Thyroid gland (tissue), 4 donors: ENCODE measurements around the gene FOXP1. TPM values are rescaled to one million over a fixed set of nuclear protein-coding genes. Genes with fewer than 3 reads are reported as not detected.
A peak's percentile ranks its signal among the peaks of the same experiment; 100 is the strongest.

Experiments used
- DNase-seq, 2 donors: peaks; one replicate each; pipeline ENCODE4 v3.0.0-alpha.2; 2019
- H3K27ac ChIP-seq, 3 donors: fragments of 200-600 bp; sonication (generic); 1 replicate in 2 of 3; 2 replicates in 1 of 3; pipeline ENCODE4 v1.5.1; 2016 to 2019; ENCODE audit warnings: mild to moderate bottlenecking in 1 of 3, moderate library complexity in 1 of 3
- H3K27me3 ChIP-seq: fragments of 200-600 bp; sonication (generic); one replicate; pipeline ENCODE4 v1.5.1; 2019
- H3K36me3 ChIP-seq, 2 donors: fragments of 200-600 bp; sonication (generic); one replicate each; pipeline ENCODE4 v1.5.1; 2016 to 2019
- H3K4me1 ChIP-seq, 2 donors: fragments of 200-600 bp; sonication (generic); one replicate each; pipeline ENCODE4 v1.5.1; 2017 to 2019
- H3K4me3 ChIP-seq, 3 donors: fragments of 200-600 bp; sonication (generic); replicated peaks in 1 of 3; 1 replicate in 2 of 3; 2 replicates in 1 of 3; pipeline ENCODE4 v1.5.1; 2016; ENCODE audit warnings: mild to moderate bottlenecking in 1 of 3
- H3K9me3 ChIP-seq: fragments of 200-600 bp; sonication (generic); one replicate; pipeline ENCODE4 v1.5.1; 2017
- CTCF ChIP-seq, 6 experiments: fragments of 200-600 bp in 3 of 6; fragments of 450-650 bp in 3 of 6; sonication (generic) in 3 of 6; IDR thresholded peaks; one replicate each; pipeline ENCODE4 v1.5.1; 2016 to 2019; ENCODE audit warnings: antibody characterized with exemption in 6 of 6, mild to moderate bottlenecking in 2 of 6, inconsistent platforms in 1 of 6, moderate library complexity in 1 of 6
- POLR2A ChIP-seq, 2 donors: fragments of 450-650 bp; IDR thresholded peaks; one replicate each; pipeline ENCODE4 v1.6.1; 2017; ENCODE audit warnings: antibody characterized with exemption in 2 of 2, mild to moderate bottlenecking in 2 of 2, moderate library complexity in 1 of 2
- WGBS, 2 donors: methylation state at CpG; one replicate each; pipeline ENCODE4 v1.1.5; 2017; 5-methylcytosine and 5-hydroxymethylcytosine counted together
- intact Hi-C: fragments of 100-400 bp; cut with DNase I; formaldehyde crosslinking; loops from one replicate; pipeline ENCODE4 v1.15.1; 2023
- total RNA-seq, 4 donors: library from RNA; depleted of rRNA; stranded (reverse); fragments of >200 nt; gene quantifications; one replicate each; pipeline ENCODE4 v1.2.3, GENCODE V29; 2016

FOXP1 gene
- total RNA-seq, 4 donors from 2014 or later, result 111 to 187 (median 141) TPM

- no peak overlapping the region for H3K4me3 ChIP-seq
- H3K27ac ChIP-seq, result no peak overlapping the region
- H3K27me3 ChIP-seq, result no peaks in the 10 kb centered on the region
- WGBS, 2 donors, result 99 to 100% methylated on average over 2 of the region's 2 CpGs
- H3K9me3 ChIP-seq, result no peaks in the 10 kb centered on the region
- intact Hi-C loops, result loop anchor here (10.0 kb wide), 1 partner anchor 91 kb away; no protein-coding TSS in a partner anchor
- TF ChIP-seq POLR2A (IDR thresholded peaks at IDR 0.05), result no peak
- no peak for DNase-seq
- no peaks in the 10 kb centered on the region for H3K36me3 ChIP-seq
- H3K4me1 ChIP-seq, result peaks cover 0 to 6% of the 10 kb centered on the region in 2 donors
Observed at GRCh38 chr3:71313844-71314243, 269.7 kb downstream of the FOXP1 start.

GRCh38 chr3:71312461-71312860 is 271.1 kb downstream of the FOXP1 start:
- TF ChIP-seq CTCF (IDR thresholded peaks at IDR 0.05) (no peak), POLR2A (IDR thresholded peaks at IDR 0.05) (no peak)
- no peaks in the 10 kb centered on the region for H3K27me3 ChIP-seq
- H3K27ac ChIP-seq, result peak overlapping the region in 1 of 3 donors; percentile 33
- intact Hi-C loops, result loop anchor here (10.0 kb wide), 1 partner anchor 92 kb away; no protein-coding TSS in a partner anchor
- H3K4me1 ChIP-seq, result peaks cover 0 to 6% of the 10 kb centered on the region in 2 donors
- H3K4me3 ChIP-seq, result no peak overlapping the region
- H3K36me3 ChIP-seq, result no peaks in the 10 kb centered on the region
- WGBS, 2 donors, result 91 to 93% methylated on average over 5 of the region's 5 CpGs
- H3K9me3 ChIP-seq, result no peaks in the 10 kb centered on the region
- no peak for DNase-seq

- TF ChIP-seq POLR2A (IDR thresholded peaks at IDR 0.05), result no peak
- no peak for TF ChIP-seq CTCF (IDR thresholded peaks at IDR 0.05)
- Histone ChIP-seq H3K36me3 (no peaks in the 10 kb centered on the region), H3K4me3 (no peak overlapping the region), H3K9me3 (no peaks in the 10 kb centered on the region), H3K4me1 (peaks cover 0 to 6% of the 10 kb centered on the region in 2 donors), H3K27me3 (no peaks in the 10 kb centered on the region), H3K27ac (no peak overlapping the region)
- WGBS, 2 donors, result 90% methylated on average over 3 of the region's 3 CpGs
- intact Hi-C loops, result loop anchor here (10.0 kb wide), 1 partner anchor 93 kb away; no protein-coding TSS in a partner anchor
- peak in 1 of 2 donors; percentile 6 for DNase-seq
Observed at GRCh38 chr3:71311661-71312046, 271.9 kb downstream of the FOXP1 start.

GRCh38 chr3:71310980-71311660 is 272.4 kb downstream of the FOXP1 start:
- Histone ChIP-seq H3K4me3 (no peak overlapping the region), H3K27me3 (no peaks in the 10 kb centered on the region), H3K27ac (peak overlapping the region in 2 of 3 donors; percentile 1 to 56), H3K9me3 (no peaks in the 10 kb centered on the region), H3K4me1 (peaks cover 0 to 6% of the 10 kb centered on the region in 2 donors), H3K36me3 (no peaks in the 10 kb centered on the region)
- TF ChIP-seq POLR2A (IDR thresholded peaks at IDR 0.05) (no peak), CTCF (IDR thresholded peaks at IDR 0.05) (no peak)
- DNase-seq, result no peak
- intact Hi-C loops, result loop anchor here (10.0 kb wide), 1 partner anchor 94 kb away; no protein-coding TSS in a partner anchor
- WGBS, 2 donors, result 87 to 93% methylated on average over 9 of the region's 9 CpGs

GRCh38 chr3:71310359-71310979 is 273.1 kb downstream of the FOXP1 start:
- Histone ChIP-seq H3K9me3 (no peaks in the 10 kb centered on the region), H3K36me3 (no peaks in the 10 kb centered on the region), H3K4me1 (peaks cover 0 to 6% of the 10 kb centered on the region in 2 donors), H3K27ac (peak overlapping the region in 1 of 3 donors; percentile 56), H3K27me3 (no peaks in the 10 kb centered on the region), H3K4me3 (no peak overlapping the region)
- peak; percentile 9 to 10 for DNase-seq
- intact Hi-C loops, result loop anchor here (10.0 kb wide), 1 partner anchor 94 kb away; no protein-coding TSS in a partner anchor
- TF ChIP-seq POLR2A (IDR thresholded peaks at IDR 0.05), result no peak
- peak in 1 of 6 experiments; percentile 9 for TF ChIP-seq CTCF (IDR thresholded peaks at IDR 0.05)
- WGBS, 2 donors, result 79 to 81% methylated on average over 9 of the region's 9 CpGs
